GM12878 (cell line): ENCODE measurements around the gene RBKS.

Experiments used
- FOXM1 ChIP-seq: IDR thresholded peaks from 2 replicates; pipeline ENCODE4 v1.6.1; 2012; ENCODE audit warnings: low read depth, mild to moderate bottlenecking, inconsistent platforms, low read length, moderate library complexity
- TAF1 ChIP-seq: IDR thresholded peaks from 2 replicates; pipeline ENCODE4 v1.6.1; 2011; ENCODE audit warnings: mild to moderate bottlenecking, low read depth, low read length, borderline replicate concordance
- TF ChIP-seq, protein P1 (sequence below): IDR thresholded peaks from 2 replicates; pipeline ENCODE4 v1.6.1; 2011; ENCODE audit warnings: low read depth, mild to moderate bottlenecking, low read length, moderate library complexity, borderline replicate concordance; ENCODE audit errors: extremely low read depth
- TF ChIP-seq, protein P2 (sequence below): IDR thresholded peaks from 2 replicates; pipeline ENCODE4 v1.6.1; 2012; ENCODE audit warnings: low read depth, low read length, improper control_type of control experiment
- TF ChIP-seq, protein P3 (sequence below), 3 experiments: IDR thresholded peaks in 2 of 3; conservative IDR thresholded peaks in 1 of 3; 2 replicates each; pipeline ENCODE4 v1.5.1; 2011; ENCODE audit warnings: low read depth in 3 of 3, low read length in 3 of 3, mild to moderate bottlenecking in 3 of 3, control low read depth in 2 of 3, moderate library complexity in 2 of 3, inconsistent platforms in 1 of 3, mixed read lengths in 1 of 3; ENCODE audit not compliant: control insufficient read depth in 2 of 3, insufficient read depth in 1 of 3; ENCODE audit errors: extremely low read depth in 1 of 3

DNA sequence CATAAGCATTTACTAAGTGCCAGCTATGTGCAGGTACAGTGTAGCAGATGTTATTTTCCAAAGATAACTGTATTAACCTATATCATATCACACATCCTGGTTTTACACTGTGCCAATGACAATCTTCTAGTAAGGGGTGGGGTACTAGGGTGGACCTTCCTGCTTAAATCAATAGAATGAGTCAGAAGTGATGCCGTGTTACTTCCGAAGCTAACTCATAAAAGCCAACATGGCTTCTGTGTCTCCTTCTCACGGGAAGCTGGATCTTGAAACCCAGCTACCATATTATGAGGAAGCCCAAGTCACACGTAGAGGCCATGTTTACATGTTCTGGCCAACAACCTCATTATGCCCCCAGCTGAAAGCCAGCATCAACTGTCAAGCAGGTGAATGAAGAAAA, 59.5 kb downstream of the RBKS start:
- TF ChIP-seq FOXM1 (no peak), TAF1 (no peak)
- TF ChIP-seq, protein P1, sequence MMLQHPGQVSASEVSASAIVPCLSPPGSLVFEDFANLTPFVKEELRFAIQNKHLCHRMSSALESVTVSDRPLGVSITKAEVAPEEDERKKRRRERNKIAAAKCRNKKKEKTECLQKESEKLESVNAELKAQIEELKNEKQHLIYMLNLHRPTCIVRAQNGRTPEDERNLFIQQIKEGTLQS, result no peak
- TF ChIP-seq, protein P2, sequence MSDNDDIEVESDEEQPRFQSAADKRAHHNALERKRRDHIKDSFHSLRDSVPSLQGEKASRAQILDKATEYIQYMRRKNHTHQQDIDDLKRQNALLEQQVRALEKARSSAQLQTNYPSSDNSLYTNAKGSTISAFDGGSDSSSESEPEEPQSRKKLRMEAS, result no peak
- TF ChIP-seq, protein P3, sequence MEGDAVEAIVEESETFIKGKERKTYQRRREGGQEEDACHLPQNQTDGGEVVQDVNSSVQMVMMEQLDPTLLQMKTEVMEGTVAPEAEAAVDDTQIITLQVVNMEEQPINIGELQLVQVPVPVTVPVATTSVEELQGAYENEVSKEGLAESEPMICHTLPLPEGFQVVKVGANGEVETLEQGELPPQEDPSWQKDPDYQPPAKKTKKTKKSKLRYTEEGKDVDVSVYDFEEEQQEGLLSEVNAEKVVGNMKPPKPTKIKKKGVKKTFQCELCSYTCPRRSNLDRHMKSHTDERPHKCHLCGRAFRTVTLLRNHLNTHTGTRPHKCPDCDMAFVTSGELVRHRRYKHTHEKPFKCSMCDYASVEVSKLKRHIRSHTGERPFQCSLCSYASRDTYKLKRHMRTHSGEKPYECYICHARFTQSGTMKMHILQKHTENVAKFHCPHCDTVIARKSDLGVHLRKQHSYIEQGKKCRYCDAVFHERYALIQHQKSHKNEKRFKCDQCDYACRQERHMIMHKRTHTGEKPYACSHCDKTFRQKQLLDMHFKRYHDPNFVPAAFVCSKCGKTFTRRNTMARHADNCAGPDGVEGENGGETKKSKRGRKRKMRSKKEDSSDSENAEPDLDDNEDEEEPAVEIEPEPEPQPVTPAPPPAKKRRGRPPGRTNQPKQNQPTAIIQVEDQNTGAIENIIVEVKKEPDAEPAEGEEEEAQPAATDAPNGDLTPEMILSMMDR (IDR thresholded peaks at IDR 0.05 in 2 of 3, conservative IDR thresholded peaks at IDR 0.05 in 1 of 3; ENCODE audit: control insufficient read depth in 2 of 3, extremely low read depth in 1 of 3, insufficient read depth in 1 of 3, low read depth in 3 of 3, low read length in 3 of 3), result no peak
